Measurements from ENCODE around the gene PRR20G. TPM values are rescaled to one million over a fixed set of nuclear protein-coding genes. Genes with fewer than 3 reads are reported as not detected.
"Not testable (repeated sequence)": the region's sequence is repeated elsewhere in the genome, so short reads cannot be mapped to it uniquely, and the experiment has no call there.

The PRR20G gene
- total RNA-seq, 1 experiment from 2014 or later: not detected

GRCh38 chr3:127299276-127299675, 11.4 kb upstream of the PRR20G start:
- DNase-seq (ENCODE audit: low read depth): no peak

GRCh38 chr3:127296959-127297358, 9.1 kb upstream of the PRR20G start:
- no peak for DNase-seq (ENCODE audit: low read depth)

- no peak for DNase-seq (ENCODE audit: low read depth)
Measured at GRCh38 chr3:127296166-127296565, 8.3 kb upstream of the PRR20G start.

GRCh38 chr3:127293650-127294049, 5.8 kb upstream of the PRR20G start:
- not testable (repeated sequence) for DNase-seq (ENCODE audit: low read depth)

- DNase-seq (ENCODE audit: low read depth): no peak
Measured at GRCh38 chr3:127291611-127292010, 3.8 kb upstream of the PRR20G start.

GRCh38 chr3:127291114-127291513, 3.3 kb upstream of the PRR20G start:
- no peak for DNase-seq (ENCODE audit: low read depth)

GRCh38 chr3:127289706-127290575, 2.1 kb upstream of the PRR20G start:
- peak; percentile 72 for DNase-seq (ENCODE audit: low read depth)

GRCh38 chr3:127288921-127289705, 1.3 kb upstream of the PRR20G start:
- peak; percentile 15 for DNase-seq (ENCODE audit: low read depth)

- DNase-seq (ENCODE audit: low read depth): no peak
Measured at GRCh38 chr3:127288343-127288742, 497 bp upstream of the PRR20G start.

- DNase-seq (ENCODE audit: low read depth): peak; percentile 75
Measured at GRCh38 chr3:127286571-127287140, 1.2 kb downstream of the PRR20G start.

GRCh38 chr3:127284258-127284657, 3.6 kb downstream of the PRR20G start:
- no peak for DNase-seq (ENCODE audit: low read depth)

- peak; percentile 46 for DNase-seq (ENCODE audit: low read depth)
Measured at GRCh38 chr3:127277561-127277960, 10.3 kb downstream of the PRR20G start.

GRCh38 chr3:127276995-127277394, 10.9 kb downstream of the PRR20G start:
- peak; percentile 6 for DNase-seq (ENCODE audit: low read depth)

GRCh38 chr3:127276396-127276795, 11.4 kb downstream of the PRR20G start:
- no peak for DNase-seq (ENCODE audit: low read depth)

GRCh38 chr3:127275287-127275781, 12.5 kb downstream of the PRR20G start:
- DNase-seq (ENCODE audit: low read depth): peak; percentile 90

GRCh38 chr3:127274200-127274760, 13.6 kb downstream of the PRR20G start:
- no peak for DNase-seq (ENCODE audit: low read depth)

- no peak for DNase-seq (ENCODE audit: low read depth)
Measured at GRCh38 chr3:127273206-127273605, 14.6 kb downstream of the PRR20G start.

GRCh38 chr3:127266186-127266585, 21.7 kb downstream of the PRR20G start:
- no peak for DNase-seq (ENCODE audit: low read depth)

- DNase-seq (ENCODE audit: low read depth): no peak
Measured at GRCh38 chr3:127265581-127265981, 22.3 kb downstream of the PRR20G start.

- no peak for DNase-seq (ENCODE audit: low read depth)
Measured at GRCh38 chr3:127264794-127265514, 22.9 kb downstream of the PRR20G start.

GRCh38 chr3:127264292-127264691, 23.6 kb downstream of the PRR20G start:
- peak; percentile 60 for DNase-seq (ENCODE audit: low read depth)
